Kidney epithelial cell (primary cell): ENCODE data around the gene EML1. TPM values are rescaled to one million over a fixed set of nuclear protein-coding genes. Genes with fewer than 3 reads are reported as not detected.

Experiments
- DNase-seq: peaks from one replicate; pipeline ENCODE4 v3.0.0-alpha.2; 2010; ENCODE audit warnings: low read depth
- H3K27me3 ChIP-seq: 2 replicates; pipeline ENCODE4 v1.6.0; 2011; ENCODE audit warnings: low read length; ENCODE audit not compliant: control insufficient read depth, insufficient read depth
- H3K36me3 ChIP-seq: 2 replicates; pipeline ENCODE4 v1.5.1; 2011; ENCODE audit warnings: low read length; ENCODE audit not compliant: control insufficient read depth, insufficient read depth
- H3K4me3 ChIP-seq: 2 replicates; pipeline ENCODE4 v1.5.1; 2011; ENCODE audit warnings: low read depth, mild to moderate bottlenecking, control low read depth, low read length
- CTCF ChIP-seq: IDR thresholded peaks from 2 replicates; pipeline ENCODE4 v1.5.1; 2011; ENCODE audit warnings: mild to moderate bottlenecking, moderate library complexity, low read length, control low read depth, inconsistent platforms; ENCODE audit not compliant: insufficient read depth, poor library complexity, severe bottlenecking
- total RNA-seq: library from RNA; depleted of rRNA; stranded (reverse); fragments of >200 nt; gene quantifications from 2 replicates; pipeline ENCODE4 v1.2.3, GENCODE V29; 2015

The EML1 gene
- total RNA-seq, 1 donor from 2014 or later = 11.6 TPM

- H3K27me3 ChIP-seq = peaks cover 5% of the 10 kb centered on the region
- no peak for DNase-seq
- no peak for TF ChIP-seq CTCF
- H3K4me3 ChIP-seq = no peak overlapping the region
- no peaks in the 10 kb centered on the region for H3K36me3 ChIP-seq
Observed at GRCh38 chr14:99831303-99831702, 38.1 kb downstream of the EML1 start.

- no peaks in the 10 kb centered on the region for H3K36me3 ChIP-seq
- no peak for DNase-seq
- TF ChIP-seq CTCF = no peak
- no peak overlapping the region for H3K4me3 ChIP-seq
- peaks cover 5% of the 10 kb centered on the region for H3K27me3 ChIP-seq
Observed at GRCh38 chr14:99831903-99832685, 38.9 kb downstream of the EML1 start.

GRCh38 chr14:99837822-99838221, 44.6 kb downstream of the EML1 start:
- DNase-seq = no peak
- H3K4me3 ChIP-seq = no peak overlapping the region
- H3K27me3 ChIP-seq = peaks cover 3% of the 10 kb centered on the region
- no peaks in the 10 kb centered on the region for H3K36me3 ChIP-seq
- TF ChIP-seq CTCF = no peak

GRCh38 chr14:99838639-99839134, 45.5 kb downstream of the EML1 start:
- no peak for DNase-seq
- TF ChIP-seq CTCF = no peak
- no peak overlapping the region for H3K4me3 ChIP-seq
- no peaks in the 10 kb centered on the region for H3K36me3 ChIP-seq
- peaks cover 3% of the 10 kb centered on the region for H3K27me3 ChIP-seq

- Histone ChIP-seq H3K27me3 (peaks cover 3% of the 10 kb centered on the region), H3K4me3 (no peak overlapping the region), H3K36me3 (no peaks in the 10 kb centered on the region)
- DNase-seq = no peak
- TF ChIP-seq CTCF = no peak
Observed at GRCh38 chr14:99839696-99840095, 46.5 kb downstream of the EML1 start.

GRCh38 chr14:99840265-99840664, 47.1 kb downstream of the EML1 start:
- no peak for DNase-seq
- Histone ChIP-seq H3K4me3 (no peak overlapping the region), H3K27me3 (peaks cover 3% of the 10 kb centered on the region), H3K36me3 (no peaks in the 10 kb centered on the region)
- TF ChIP-seq CTCF = no peak
